Esophagus (tissue), 2 donors: ENCODE results near the gene CERS5. TPM values are rescaled to one million over a fixed set of nuclear protein-coding genes. Genes with fewer than 3 reads are reported as not detected.
"Not testable (repeated sequence)": the region's sequence is repeated elsewhere in the genome, so short reads cannot be mapped to it uniquely, and the experiment has no call there.

ENCODE experiments used
- H3K27ac ChIP-seq, 2 donors: one replicate each; pipeline ENCODE4 v1.5.1; 2013; ENCODE audit warnings: low read depth in 2 of 2, mild to moderate bottlenecking in 2 of 2, inconsistent platforms in 1 of 2, low read length in 1 of 2, moderate library complexity in 1 of 2
- H3K27me3 ChIP-seq, 2 donors: one replicate each; pipeline ENCODE4 v1.6.1; 2013; ENCODE audit warnings: low read length in 2 of 2, control low read depth in 1 of 2, mild to moderate bottlenecking in 1 of 2; ENCODE audit not compliant: insufficient read depth in 2 of 2, control insufficient read depth in 1 of 2
- H3K36me3 ChIP-seq, 2 donors: one replicate each; pipeline ENCODE4 v1.6.1; 2013; ENCODE audit warnings: low read length in 1 of 2; ENCODE audit not compliant: control insufficient read depth in 2 of 2, insufficient read depth in 2 of 2
- H3K4me1 ChIP-seq, 2 donors: one replicate each; pipeline ENCODE4 v1.6.1; 2013; ENCODE audit warnings: low read length in 1 of 2; ENCODE audit not compliant: control insufficient read depth in 2 of 2, insufficient read depth in 2 of 2
- H3K4me3 ChIP-seq, 2 donors: one replicate each; pipeline ENCODE4 v1.5.1; 2013; ENCODE audit warnings: low read length in 2 of 2, mild to moderate bottlenecking in 2 of 2, low read depth in 1 of 2, moderate library complexity in 1 of 2
- H3K9me3 ChIP-seq, 2 donors: one replicate each; pipeline ENCODE4 v1.6.1; 2013; ENCODE audit warnings: mild to moderate bottlenecking in 2 of 2, low read depth in 1 of 2, low read length in 1 of 2, moderate library complexity in 1 of 2; ENCODE audit not compliant: control insufficient read depth in 2 of 2, insufficient read depth in 1 of 2
- WGBS, 2 donors: extraction: QIAGEN DNeasy Blood & Tissue Kit; methylation state at CpG; one replicate each; pipeline ENCODE4 v1.1.7; 2013; 5-methylcytosine and 5-hydroxymethylcytosine counted together
- polyA plus RNA-seq, 2 donors: library from polyadenylated mRNA; stranded (reverse); fragments of 200-250 nt; gene quantifications; one replicate each; pipeline ENCODE4 v1.2.3, GENCODE V29; 2013
- donor health status: healthy with polysubstance abuse.
- donor health status: Bipolar disorder and iron deficiency.

The CERS5 gene
- polyA plus RNA-seq, 2 donors, result 21.0 to 41.3 TPM

- Histone ChIP-seq H3K9me3 (no peaks in the 10 kb centered on the region), H3K36me3 (peaks cover 0 to 3% of the 10 kb centered on the region in 2 donors), H3K4me1 (no peaks in the 10 kb centered on the region), H3K4me3 (no peak overlapping the region), H3K27ac (no peak overlapping the region), H3K27me3 (no peaks in the 10 kb centered on the region)
- 17 to 42% methylated on average over 1 of the region's 1 CpG for WGBS, 2 donors
Observed at GRCh38 chr12:50175716-50176026, 8.5 kb upstream of the CERS5 start.

DNA sequence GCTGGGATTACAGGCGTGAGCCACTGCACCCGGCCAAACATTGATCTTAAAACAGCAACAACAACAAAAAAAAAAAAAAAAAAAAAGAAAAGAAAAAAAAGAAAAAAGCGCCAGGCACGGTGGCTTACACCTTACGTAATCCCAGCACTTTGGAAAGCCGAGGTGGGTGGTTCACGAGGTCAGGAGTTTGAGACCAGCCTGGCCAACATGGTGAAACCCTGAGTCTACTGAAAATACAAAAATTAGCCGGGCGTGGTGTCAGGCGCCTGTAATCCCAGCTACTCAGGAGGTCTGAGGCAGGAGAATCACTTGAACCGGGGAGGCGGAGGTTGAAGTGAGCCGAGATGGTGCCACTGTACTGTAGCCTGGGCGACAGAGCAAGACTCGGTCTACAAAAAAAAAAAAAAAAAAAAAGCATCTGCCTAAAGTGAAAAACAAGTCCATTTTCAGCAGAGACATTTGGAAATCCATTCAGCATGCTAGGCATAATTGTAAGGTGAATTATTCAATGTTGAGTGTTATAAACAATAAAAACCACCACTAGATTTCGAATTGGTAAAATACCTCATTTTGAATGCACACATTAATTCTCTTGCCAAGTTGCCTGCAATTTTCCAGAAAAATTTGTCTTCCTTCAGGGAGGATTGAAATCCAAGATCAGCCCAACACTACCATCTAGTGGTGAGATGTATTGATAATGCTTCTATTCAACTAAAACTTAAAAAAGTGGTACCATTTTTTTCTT is 8.0 kb upstream of the CERS5 start:
- Histone ChIP-seq H3K9me3 (no peaks in the 10 kb centered on the region), H3K27me3 (no peaks in the 10 kb centered on the region)
- 59 to 68% methylated on average over 15 to 16 of the region's 16 CpGs for WGBS, 2 donors

DNA sequence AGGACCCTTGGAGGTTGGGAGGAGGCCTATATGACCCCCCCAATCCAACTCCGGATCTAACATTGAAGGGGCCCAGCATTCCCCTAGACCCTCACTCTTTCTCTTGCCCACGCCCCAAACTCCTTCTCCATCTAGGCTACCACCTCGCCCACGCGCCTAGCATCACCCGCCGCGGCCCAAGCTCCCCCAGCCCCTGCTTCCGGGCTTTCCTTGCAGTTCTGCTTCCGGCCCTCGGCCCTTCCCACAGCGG is 445 bp downstream of the CERS5 start:
- peaks cover 0 to 2% of the 10 kb centered on the region in 2 donors for H3K4me1 ChIP-seq
- no peaks in the 10 kb centered on the region for H3K27me3 ChIP-seq
- H3K4me3 ChIP-seq, result peak overlapping the region; percentile 70 to 79
- no peaks in the 10 kb centered on the region for H3K9me3 ChIP-seq
- H3K27ac ChIP-seq, result peak overlapping the region; percentile 80 to 94
- 1% methylated on average over 12 of the region's 12 CpGs for WGBS, 2 donors
- no peaks in the 10 kb centered on the region for H3K36me3 ChIP-seq

More for the DNA sequence above, 8.0 kb upstream of the CERS5 start:
- Histone ChIP-seq H3K4me1 (no peaks in the 10 kb centered on the region), H3K4me3 (no peak overlapping the region), H3K27ac (peak overlapping the region in 1 of 2 donors; percentile 22), H3K36me3 (peaks cover 0 to 3% of the 10 kb centered on the region in 2 donors)

DNA sequence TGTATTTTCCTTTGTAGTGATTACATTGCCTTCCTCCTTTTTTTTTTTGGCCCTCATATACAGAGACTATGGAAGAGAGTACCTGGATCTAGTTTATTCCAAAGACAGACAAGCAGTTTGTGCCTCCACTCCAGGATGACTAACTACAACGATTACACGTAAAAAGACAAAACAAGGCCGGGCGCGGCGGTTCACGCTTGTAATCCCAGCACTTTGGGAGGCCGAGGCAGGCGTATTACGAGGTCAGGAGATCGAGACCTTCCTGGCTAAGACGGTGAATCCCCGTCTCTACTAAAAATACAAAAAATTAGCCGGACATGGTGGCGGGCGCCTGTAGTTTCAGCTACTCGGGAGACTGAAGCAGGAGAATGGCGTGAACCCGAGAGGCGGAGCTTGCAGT is 2.2 kb downstream of the CERS5 start:
- Histone ChIP-seq H3K4me1 (peaks cover 0 to 2% of the 10 kb centered on the region in 2 donors), H3K27ac (no peak overlapping the region), H3K4me3 (no peak overlapping the region), H3K36me3 (no peaks in the 10 kb centered on the region), H3K9me3 (no peaks in the 10 kb centered on the region), H3K27me3 (no peaks in the 10 kb centered on the region)
- 90 to 93% methylated on average over 17 to 20 of the region's 20 CpGs for WGBS, 2 donors

GRCh38 chr12:50162230-50162629 is 4.9 kb downstream of the CERS5 start:
- Histone ChIP-seq H3K27me3 (no peaks in the 10 kb centered on the region), H3K4me1 (peaks cover 0 to 2% of the 10 kb centered on the region in 2 donors), H3K36me3 (no peaks in the 10 kb centered on the region), H3K4me3 (no peak overlapping the region), H3K27ac (no peak overlapping the region), H3K9me3 (no peaks in the 10 kb centered on the region)
- 68 to 70% methylated on average over 2 of the region's 2 CpGs for WGBS, 2 donors

DNA sequence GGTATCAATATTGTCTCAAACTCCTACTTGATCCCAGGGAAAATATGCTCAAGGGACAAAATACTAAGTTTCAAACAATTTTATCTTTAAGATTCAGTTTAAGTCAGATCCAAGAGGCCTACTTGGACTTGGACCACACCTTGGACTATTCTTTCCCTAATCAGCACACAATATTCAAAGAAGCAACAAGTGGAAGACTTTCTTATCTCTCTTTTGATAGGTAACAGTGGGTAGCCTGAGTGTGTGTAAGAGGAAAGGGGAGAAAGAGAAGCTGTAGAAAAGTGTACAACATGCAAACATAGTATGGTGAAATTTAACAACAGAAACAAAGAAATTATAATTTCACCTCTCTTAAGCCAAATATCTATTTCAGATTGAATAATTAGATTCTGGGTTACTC is 6.5 kb downstream of the CERS5 start:
- Histone ChIP-seq H3K36me3 (no peaks in the 10 kb centered on the region), H3K9me3 (no peaks in the 10 kb centered on the region), H3K27me3 (no peaks in the 10 kb centered on the region), H3K4me3 (no peak overlapping the region), H3K4me1 (no peaks in the 10 kb centered on the region), H3K27ac (no peak overlapping the region)

GRCh38 chr12:50157259-50157658 is 9.9 kb downstream of the CERS5 start:
- Histone ChIP-seq H3K36me3 (no peaks in the 10 kb centered on the region), H3K4me1 (no peaks in the 10 kb centered on the region), H3K4me3 (no peak overlapping the region), H3K9me3 (no peaks in the 10 kb centered on the region), H3K27ac (no peak overlapping the region), H3K27me3 (no peaks in the 10 kb centered on the region)
- 87 to 88% methylated on average over 2 of the region's 2 CpGs for WGBS, 2 donors

GRCh38 chr12:50156641-50157040 is 10.5 kb downstream of the CERS5 start:
- Histone ChIP-seq H3K9me3 (no peaks in the 10 kb centered on the region), H3K27me3 (no peaks in the 10 kb centered on the region), H3K4me1 (no peaks in the 10 kb centered on the region), H3K36me3 (no peaks in the 10 kb centered on the region), H3K27ac (no peak overlapping the region), H3K4me3 (no peak overlapping the region)

DNA sequence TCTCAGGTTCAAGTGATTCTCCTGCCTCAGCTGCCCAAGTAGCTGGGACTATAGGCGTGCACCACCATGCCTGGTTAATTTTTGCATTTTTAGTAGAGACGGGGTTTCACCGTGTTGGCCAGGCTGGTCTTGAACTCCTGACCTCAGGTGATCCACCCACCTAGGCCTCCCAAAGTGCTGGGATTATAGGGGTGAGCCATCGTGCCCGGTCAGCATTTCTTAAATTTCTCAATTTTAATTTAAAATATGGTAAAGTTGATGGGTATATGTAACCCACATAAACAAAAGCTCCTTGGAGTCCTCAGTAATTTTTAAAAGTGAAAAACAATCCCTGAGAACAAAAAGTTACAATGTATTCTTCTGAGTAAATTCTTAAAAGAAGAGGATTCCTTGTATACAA is 12.2 kb downstream of the CERS5 start:
- H3K4me1 ChIP-seq, H3K36me3 ChIP-seq, H3K4me3 ChIP-seq, H3K27ac ChIP-seq, H3K27me3 ChIP-seq, H3K9me3 ChIP-seq: not testable (repeated sequence)
- WGBS, 2 donors, result 92 to 95% methylated on average over 5 of the region's 5 CpGs

DNA sequence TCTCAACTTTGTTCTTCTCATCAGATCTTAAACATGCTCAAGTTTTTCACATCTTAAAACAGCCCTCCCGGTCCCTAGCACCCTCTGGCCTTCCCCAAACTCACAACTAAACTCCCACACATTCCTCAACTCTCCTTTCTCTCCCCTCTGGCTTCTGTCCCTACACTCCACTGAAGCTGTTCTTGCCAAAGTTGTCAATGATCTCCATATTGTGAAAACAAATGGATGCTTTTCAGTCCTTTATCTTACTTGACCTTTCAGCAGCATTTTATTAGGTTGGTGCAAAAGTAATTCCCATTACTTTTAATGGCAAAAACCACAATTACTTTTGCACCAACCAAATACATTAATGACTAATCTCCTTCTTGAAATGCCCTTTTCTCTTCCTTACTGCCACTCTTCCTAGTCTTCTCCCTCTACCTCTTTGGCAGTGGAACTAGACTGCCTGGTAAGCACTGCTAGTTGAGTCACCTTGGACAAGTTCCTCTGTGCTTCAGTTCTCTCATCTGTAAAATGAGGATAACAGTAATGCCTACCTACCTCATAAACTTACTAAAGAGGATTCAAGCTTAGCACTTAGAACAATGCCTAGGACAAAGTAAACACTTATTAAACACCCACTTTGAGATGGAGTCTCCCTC is 16.0 kb downstream of the CERS5 start:
- 61 to 73% methylated on average over 1 of the region's 1 CpG for WGBS, 2 donors
- Histone ChIP-seq H3K27ac (no peak overlapping the region), H3K9me3 (no peaks in the 10 kb centered on the region), H3K36me3 (no peaks in the 10 kb centered on the region), H3K4me1 (no peaks in the 10 kb centered on the region), H3K27me3 (no peaks in the 10 kb centered on the region), H3K4me3 (no peak overlapping the region)
